Fibroblast of mammary gland (primary cell): ENCODE measurements around the gene LRTM1.
A peak's percentile ranks its signal among the peaks of the same experiment; 100 is the strongest.

ENCODE experiments used
- DNase-seq: peaks from one replicate; pipeline ENCODE4 v3.0.0-alpha.2; 2010; ENCODE audit warnings: low read depth
- H3K4me3 ChIP-seq: 2 replicates; pipeline ENCODE4 v1.5.1; 2011; ENCODE audit warnings: low read depth, mild to moderate bottlenecking, low read length, moderate library complexity; ENCODE audit not compliant: control insufficient read depth
- TF ChIP-seq, protein P1 (sequence below): conservative IDR thresholded peaks from 2 replicates; pipeline ENCODE4 v1.5.1; 2011; ENCODE audit warnings: low read depth, low read length, inconsistent platforms; ENCODE audit not compliant: control insufficient read depth, insufficient read depth

Gene LRTM1

DNA sequence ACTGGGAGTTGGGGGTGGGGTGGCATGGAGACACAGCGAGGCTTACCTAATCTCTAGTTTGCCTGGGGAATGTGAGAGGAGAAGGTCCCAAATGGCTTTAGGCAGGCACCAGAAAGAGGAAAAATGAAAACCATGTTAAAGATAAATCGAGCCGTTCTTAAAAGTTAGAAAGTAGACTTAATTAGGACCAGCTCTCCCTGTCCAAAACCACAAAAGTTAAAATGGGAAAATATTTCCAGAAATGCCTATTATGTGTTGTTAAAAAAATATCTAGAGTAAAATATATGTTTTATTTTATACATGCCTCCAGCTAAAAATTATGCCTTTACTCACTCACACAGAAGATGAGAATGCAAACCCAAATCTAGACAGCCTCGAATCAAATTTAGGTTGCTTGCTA, 50.1 kb downstream of the LRTM1 start:
- H3K4me3 ChIP-seq: no peak overlapping the region
- TF ChIP-seq, protein P1, sequence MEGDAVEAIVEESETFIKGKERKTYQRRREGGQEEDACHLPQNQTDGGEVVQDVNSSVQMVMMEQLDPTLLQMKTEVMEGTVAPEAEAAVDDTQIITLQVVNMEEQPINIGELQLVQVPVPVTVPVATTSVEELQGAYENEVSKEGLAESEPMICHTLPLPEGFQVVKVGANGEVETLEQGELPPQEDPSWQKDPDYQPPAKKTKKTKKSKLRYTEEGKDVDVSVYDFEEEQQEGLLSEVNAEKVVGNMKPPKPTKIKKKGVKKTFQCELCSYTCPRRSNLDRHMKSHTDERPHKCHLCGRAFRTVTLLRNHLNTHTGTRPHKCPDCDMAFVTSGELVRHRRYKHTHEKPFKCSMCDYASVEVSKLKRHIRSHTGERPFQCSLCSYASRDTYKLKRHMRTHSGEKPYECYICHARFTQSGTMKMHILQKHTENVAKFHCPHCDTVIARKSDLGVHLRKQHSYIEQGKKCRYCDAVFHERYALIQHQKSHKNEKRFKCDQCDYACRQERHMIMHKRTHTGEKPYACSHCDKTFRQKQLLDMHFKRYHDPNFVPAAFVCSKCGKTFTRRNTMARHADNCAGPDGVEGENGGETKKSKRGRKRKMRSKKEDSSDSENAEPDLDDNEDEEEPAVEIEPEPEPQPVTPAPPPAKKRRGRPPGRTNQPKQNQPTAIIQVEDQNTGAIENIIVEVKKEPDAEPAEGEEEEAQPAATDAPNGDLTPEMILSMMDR: no peak
- DNase-seq: no peak

DNA sequence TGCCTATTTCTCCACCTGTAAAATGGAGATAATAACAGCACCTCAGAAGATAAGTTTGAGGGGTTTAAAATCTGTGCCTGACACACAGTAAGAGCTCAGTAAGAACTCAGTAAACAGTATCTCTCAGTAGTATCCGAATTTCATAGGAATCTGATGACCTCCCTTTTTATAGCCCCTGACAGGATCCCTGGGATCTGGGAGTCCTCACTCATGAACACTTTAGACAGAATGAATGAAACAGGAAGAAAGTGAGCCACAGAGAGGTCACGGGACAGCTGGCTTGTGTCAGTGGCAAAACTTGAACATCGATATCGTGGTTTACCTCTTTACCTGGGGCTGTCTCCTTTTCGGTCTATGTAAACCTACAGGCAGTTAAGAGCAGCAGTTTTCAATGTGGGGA, 51.2 kb downstream of the LRTM1 start:
- no peak overlapping the region for H3K4me3 ChIP-seq
- no peak for DNase-seq
- TF ChIP-seq, protein P1: no peak

DNA sequence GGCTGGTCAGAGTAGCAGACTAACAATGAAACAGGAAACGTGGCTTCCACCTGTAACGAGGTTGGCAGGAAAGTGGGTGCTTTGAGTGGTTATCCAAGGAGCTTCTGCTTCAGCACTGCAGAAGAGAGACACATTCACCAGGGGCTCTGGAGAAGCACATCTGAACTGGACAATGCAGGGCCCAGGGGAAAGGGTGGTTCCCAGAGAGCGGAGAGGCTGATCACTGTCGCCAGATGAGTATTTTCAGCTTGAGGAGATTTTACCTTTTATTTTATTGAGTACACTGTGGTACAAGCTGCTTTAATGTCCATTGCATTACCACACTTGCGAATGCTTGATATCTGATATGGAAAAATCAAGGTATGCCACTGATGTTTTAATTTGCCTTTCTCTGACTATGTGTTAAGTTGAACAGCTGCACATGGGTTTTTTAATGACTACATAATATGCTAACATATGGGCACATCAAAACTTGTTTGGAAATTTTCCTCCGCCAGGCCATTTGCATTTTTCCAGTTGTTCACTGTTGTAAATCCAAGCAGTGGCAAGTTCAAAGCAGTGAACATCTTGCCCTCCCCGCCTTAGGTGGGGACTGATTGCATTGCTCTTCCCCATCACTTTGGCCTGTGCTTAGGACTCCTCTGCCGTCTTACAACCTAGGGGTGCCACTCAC, 52.1 kb downstream of the LRTM1 start:
- TF ChIP-seq, protein P1: no peak
- no peak for DNase-seq

DNA sequence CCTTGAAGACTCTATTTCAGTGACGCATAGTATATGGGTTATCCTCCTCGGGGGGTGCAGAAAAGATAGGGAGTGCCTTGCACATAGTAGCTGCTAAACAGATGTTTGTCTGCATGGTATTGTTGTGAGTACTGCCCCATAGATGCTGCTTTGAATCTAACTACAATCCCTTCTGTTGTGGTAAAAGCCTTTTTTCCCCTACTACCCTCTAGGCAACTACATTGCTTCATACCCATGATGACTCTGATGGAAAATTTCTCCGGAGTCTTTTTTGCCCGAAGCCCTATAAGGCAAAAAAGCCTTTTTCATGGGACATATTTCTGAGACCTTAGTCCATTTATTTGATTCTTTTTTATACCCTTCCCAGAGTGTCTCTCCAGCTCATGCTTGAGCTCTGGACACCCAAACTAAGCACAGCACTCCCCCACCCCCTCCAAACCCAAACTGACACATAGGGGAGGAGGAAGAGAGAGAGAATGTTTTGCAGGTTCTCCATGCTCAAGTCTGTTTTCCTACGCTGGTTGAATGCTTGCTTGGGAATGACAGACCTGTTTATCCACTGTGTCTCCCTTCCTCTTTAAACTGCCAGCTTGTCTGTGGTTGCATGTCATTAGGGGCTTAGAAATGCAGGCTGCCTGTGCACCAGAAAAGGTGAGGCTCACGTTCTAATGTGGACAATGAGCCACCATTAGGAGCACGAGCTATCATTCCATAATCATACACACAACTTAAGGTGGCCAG, 52.9 kb downstream of the LRTM1 start:
- TF ChIP-seq, protein P1: no peak
- H3K4me3 ChIP-seq: no peak overlapping the region
- no peak for DNase-seq

More for the DNA sequence above, 52.1 kb downstream of the LRTM1 start:
- no peak overlapping the region for H3K4me3 ChIP-seq

DNA sequence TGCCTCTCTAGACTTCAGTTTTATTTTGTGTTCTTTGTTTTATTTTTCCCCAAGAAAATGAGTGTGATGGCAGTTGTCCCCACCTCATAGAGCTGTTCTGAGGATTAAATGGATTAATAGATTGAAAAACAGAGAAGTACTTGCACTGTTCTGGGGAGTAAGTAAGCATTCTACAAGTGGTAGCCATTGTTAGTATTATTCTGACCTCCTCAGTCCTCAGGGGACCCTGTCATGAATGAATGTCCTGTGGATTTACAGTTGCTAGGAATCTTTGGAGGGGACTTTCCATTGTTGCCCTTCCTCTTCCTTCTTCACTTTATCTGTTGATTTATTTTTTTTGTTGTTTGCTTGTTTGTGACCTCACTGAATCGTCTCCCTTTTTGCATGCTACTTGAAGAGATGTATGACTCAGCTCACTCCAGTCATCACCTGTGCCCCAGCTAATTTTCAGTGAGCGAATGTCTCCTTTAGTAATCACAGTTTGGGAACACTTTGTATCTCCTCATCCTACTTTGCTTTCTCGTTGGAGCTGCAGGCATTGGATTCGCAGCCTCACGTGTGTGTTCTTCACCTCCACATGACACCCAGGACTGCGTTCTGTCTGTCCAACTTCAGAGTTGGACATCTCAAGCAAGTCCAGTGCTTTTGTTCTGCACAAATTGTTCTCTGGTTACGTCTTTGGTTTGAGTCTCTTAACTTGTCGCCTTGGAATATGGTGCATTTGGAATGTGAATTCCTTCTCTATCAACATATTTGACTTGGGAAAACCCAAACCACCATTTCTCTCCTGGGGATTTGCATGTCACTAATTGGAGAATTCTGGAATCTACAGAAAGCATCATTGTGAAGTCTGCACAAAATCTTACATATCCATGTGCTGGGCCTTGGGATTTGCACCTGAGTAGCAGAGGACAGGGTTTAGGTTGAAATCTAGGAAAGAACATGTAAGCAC, 54.5 kb downstream of the LRTM1 start:
- TF ChIP-seq, protein P1: no peak
- no peak overlapping the region for H3K4me3 ChIP-seq
- DNase-seq: peak; percentile 54

DNA sequence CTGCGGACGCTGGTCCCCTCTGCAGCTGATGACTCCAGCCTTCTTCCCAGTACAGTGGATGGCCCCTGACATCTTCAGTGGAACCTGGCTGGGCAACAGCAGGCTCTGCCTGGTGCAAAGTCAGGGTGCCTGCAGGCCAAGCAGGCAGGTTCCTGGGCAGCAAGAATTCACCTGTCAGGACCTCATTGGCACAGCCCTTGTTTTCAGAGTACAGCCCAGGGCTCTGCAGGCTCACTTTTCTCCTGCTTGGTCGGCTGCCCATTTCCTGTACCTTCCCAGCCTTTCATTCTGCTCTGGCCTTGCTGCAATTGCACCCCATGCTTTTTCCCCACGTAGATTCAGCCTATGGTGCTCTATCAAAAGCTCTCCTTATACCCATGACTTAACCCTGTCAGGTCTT, 56.0 kb downstream of the LRTM1 start:
- H3K4me3 ChIP-seq: no peak overlapping the region
- TF ChIP-seq, protein P1: no peak
- DNase-seq: no peak
